NCI-H2196 (cell line): Measurements from ENCODE around the gene LCP2.

Experiments
- DNase-seq: peaks from one replicate; lab custom pipeline; 2025; ENCODE audit not compliant: unreplicated experiment; lab: John Stamatoyannopoulos, UW

The LCP2 gene

DNA sequence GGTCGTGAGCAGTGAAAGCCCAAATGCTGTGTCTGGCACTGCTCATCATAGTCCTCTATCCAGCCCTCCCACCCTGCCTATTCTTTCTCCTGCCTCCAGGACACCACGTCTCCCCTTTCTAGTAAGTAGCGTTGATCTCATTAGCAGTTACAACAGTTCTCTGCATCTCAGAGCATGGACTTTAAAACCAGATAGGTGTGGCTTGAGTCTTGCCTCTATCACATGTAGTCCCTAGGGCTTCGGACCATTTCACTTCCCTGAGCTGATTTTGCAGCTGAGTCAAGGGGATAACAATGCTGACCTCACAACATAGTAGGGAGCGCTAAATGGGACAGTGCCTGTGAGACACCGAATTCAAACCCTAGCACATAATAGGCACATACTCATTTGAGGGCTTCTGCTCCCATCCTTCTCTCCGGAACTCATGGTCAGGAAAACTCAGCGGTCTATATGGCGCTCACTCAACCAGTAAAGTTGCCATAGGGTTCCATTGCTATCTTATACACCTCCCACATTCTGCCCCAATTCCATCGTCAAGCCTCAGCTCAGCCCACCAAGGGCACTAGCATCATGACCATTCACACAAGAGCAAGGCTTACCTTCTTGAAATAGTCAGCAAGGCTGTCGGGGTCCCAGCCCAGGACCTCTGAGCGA is 515 bp downstream of the LCP2 start:
- DNase-seq, result no peak

DNA sequence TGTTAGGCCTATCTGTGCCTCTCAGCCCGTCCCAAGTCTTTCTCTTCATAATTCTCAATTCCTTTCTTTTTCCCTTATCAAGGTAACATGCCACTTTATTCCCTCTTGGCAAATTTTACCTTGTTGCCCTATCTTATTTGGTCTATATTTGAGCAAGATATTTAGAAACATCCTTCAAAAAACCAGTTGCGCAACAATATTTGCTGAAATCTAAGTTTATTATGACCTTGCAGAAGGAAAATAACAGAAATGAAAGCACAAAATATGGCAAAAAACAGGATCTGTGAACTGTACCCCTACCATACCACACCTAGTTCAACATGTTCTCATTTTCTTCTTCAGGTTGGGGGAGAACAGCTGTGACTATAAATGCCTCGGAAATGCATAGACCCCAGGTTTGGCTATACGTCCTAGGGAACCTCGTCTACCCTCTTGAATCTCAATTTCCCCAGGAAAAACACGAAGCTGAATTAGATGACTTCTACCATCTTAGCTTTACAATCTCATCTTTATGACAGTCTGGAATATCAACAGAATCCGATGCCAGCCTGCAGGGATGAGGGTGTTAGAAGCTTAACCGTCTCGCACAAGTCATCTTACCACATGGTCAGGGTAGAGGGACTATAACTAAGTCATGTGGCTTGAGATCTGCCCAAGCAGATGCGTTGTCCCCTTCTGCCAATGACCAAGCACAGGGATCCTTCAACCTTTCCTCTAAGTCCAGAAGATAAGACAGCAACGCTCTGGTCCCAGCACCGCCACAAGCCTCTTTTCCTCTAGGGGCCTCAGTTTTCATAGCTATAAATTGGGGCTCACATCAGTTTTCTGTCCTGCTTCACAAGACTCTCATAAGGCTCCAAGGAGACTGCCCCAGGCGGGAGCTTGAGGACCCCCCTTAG is 1.3 kb downstream of the LCP2 start:
- DNase-seq, result no peak

DNA sequence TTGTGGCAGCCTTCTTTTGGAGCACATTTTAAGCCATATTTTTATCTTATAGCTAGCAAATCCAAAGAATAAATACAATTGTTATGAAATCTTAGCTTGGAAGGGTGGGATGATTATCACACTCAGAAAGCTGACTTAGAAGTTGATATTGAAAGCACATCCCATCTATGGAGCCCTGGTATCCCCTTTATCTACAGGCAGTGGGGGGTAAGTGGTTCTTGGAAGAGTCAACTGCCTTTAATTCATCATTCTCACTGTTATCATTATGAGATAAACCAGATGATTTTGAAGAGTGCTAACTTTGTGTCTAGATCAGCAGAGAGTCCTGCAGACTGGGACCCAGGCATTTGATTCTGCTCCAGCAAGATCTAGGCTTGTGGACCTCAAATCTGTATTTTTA is 3.0 kb downstream of the LCP2 start:
- no peak for DNase-seq

DNA sequence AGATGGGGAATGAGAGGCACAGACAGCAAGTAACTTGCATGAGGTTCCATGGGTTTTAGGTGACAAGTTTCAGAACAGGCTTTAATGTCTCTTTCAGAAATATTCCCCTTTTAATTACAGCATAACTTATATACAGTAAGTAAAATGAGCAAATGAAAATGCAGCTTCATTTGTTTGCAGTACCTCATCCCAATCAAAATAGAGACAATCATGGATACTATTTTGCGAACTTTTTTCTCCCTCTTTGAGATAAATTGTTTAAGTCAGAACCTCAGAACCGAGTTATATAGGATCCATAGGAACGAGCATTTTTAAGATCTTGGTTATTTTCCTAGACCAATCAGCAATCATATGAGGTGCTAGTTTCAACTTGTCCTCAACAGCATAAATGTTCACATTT is 3.5 kb downstream of the LCP2 start:
- DNase-seq, result no peak

DNA sequence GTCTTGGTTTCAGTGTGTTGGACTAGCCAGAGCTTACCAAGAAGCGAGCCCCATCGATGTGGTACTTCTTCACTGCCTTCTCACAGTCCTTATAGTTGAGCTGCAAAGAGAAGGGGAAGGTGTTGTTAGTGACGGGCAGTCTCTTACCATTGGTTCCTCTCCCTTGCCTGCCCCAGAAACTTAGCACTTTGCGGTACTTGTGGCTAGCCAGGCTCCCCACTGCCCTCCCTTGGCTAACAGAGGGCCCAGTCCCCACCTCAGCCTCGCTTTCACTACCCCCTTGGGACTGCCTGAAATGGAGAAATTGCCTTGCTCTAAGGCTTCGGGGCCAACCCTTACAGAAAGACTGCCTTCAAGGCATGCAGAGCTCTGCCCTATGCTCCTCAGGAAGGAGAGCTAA is 4.3 kb downstream of the LCP2 start:
- DNase-seq, result no peak

DNA sequence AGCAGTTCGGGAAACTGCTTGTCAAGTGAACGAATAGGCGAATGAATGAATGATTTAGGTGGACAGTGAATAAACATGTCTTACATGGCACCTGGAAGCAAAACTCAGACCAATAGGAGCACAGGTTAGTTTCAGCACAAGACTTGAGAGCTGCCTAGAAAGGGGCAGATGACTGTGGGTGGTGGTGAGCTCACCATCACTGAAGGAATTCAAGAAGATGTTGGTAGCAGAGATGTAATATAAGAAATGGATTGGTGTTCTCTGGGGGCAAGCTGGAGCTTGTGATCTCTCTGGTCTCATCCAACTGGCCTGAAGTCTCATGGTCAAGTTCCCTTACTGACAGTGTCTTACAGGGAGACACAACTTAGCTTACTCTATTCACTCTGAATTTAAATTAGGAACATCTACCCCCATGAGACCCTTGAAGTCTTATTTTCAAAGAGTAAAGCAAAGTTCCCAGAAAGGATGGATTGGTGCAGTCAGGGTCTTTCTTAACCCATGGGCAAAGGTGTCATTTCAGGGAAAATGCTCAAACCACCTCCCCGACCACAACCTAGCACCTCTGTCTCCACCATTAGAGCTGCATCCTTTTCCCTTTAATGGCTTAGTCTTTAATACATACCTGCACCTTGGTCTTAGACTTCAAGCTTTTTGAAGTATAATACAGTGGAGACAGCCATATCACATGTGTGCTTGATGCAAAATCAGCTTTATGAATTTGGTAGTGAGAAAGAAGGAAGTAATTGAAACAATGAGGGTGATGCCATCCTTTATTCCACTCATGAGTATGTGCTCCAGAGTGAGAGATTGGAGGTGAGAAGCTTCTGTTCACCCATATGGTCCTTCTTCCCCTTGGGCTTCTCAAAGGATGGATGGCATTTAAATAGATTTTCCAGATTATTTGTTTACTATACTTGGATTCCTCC is 5.1 kb downstream of the LCP2 start:
- no peak for DNase-seq

DNA sequence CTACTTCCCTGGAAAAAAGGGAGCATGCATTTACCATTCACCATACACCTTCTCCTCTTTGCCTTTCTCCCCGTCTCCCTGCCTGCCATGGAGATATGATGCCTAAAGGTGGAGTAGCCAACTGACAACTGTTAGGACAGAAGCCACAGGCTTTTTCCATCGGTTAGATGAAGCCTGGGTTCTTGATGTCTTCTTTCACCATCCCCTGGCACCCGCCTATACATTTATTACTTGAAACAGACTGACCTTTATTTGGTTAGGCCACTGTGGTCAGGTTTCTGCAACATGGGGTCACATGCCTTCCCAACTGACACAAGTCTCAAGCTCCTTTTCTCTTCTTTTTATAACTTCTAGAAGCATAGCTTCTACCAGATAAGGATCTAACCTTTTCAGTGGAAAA is 7.1 kb downstream of the LCP2 start:
- DNase-seq, result no peak

DNA sequence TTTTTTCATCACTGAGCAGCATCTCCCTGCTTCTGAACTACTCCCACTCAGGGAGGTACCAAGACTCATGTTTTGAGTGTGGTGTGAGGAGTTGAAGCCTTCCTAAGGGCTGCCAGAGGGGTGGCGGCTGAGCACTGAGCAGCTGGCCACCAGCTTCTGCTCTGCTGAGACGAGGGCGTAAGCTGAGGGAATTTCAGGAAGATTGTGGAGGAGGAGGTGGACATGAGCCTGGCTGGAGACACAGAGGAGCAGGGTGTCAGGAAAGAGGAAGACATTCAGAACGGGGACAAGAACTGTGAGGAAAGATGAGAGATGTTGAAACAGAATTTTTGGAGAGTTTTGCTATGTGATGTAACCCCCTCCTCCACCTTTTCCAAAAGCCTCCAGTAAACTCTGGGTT is 7.8 kb downstream of the LCP2 start:
- no peak for DNase-seq

DNA sequence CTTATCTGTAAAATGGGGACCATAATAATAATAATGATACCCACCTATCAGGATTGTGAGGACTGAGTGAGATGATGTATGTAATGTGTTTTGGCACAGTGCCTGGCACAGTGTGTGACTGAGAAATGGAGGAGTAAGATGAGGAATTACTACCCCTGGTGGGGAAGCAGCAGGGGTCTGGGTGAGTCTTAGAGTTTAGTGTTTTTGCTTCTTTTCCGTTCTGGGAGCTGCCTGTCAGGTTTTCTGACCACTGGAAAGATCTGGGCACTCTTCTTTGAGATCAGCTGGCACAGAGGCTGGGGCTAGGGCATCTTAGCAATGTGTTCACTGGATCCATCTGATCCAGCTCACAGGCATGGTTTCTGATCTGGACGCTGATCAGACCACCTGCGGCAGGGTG is 8.5 kb downstream of the LCP2 start:
- no peak for DNase-seq

DNA sequence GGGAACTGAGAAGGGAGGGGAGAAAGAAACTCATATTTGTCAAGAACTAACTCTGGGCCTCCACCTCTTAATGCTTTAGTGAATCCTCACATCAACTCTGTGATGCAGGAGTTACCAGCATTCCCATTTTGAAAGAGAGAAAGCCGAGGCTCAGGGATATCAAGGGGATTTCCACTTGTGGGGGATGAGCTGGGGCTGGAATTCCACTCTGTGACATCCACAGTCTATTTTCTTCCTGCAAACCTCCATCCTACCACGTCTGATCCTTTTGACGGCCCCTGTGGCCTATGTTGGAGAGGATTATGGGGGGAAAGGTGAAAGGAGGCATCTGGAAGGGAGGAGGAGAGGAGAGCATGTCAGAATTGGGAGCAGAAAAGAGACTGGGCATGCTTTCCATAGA is 9.0 kb downstream of the LCP2 start:
- no peak for DNase-seq

DNA sequence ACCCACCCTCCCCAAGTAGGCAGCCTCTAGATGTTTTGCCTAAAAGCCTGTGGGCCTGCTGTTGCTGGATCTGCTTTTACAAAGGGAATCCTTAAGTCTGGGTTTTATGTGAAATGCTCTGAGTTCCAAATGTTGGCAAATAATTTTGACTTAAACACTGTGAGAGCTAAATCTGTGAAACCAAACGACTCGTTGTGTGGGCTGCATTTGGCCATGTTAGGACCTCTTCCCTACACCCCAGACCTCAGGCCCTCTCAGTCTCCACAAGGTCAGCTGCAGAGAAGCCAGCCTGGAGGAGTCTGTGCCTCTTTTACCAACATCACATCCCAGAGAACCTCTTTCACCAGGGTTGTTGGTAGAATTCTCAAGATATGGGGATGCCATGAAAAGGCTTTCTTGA is 9.4 kb downstream of the LCP2 start:
- DNase-seq, result no peak

DNA sequence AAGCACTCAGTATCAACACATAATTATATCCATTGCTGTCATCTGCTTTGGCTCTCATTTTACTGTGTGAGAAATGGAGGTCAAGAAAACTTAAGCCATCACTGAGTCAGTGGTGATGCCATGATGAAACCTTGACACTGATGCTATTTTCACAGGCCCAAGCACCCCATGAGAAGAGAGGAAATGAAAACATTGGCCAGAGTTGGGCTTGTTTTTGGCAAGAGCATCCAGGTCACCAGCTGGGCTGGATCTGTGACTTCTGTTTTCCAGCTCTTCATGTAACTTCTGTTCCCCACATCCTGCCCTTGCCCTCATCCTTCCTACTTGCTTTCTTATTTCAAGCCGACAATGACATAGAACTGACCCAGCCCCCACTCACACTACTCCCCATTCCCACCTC is 10.0 kb downstream of the LCP2 start:
- DNase-seq, result no peak

DNA sequence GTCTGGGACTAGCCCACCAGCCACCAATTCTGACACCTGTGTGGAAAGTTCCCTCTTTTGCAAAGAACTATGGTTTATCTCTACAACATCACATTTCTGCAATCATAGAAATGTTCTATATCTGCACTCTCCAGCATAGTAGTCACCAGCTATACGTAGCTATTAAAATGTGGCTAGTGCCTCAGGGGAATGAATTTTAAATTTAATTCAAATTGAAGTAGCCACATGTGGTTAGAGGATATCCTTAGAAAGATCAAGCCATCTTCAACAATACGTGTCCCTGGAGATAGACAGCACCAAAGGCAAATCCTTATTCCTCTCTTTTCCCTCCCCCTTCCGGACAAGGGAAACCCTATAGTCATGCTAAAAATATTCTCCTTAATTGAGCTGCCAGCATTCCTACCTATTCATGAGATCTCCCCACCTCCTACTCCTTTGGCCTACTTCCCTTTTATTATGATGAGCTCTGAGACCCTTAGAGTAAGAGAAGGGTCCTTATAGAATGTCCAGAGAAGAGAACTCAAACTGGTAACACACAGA is 11.1 kb downstream of the LCP2 start:
- no peak for DNase-seq

DNA sequence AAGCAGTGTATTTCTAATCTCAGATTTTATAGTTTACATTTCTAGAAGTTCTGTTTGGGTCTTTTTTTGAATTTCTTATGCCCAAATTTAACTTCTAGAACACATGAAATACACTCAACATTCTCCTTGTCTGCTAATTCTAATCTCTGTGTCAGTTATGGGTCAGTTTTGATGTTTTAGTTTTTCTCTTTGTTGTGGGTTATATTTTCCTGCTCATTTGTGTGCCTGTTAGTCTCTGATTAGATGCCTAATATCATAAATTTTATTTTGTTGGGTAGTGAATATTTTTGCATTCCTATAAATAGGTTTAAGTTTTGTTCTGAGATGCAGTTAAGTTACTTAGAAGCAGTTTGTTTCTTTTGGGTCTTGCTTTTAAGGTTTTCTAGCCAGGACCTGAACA is 12.4 kb downstream of the LCP2 start:
- DNase-seq, result no peak

DNA sequence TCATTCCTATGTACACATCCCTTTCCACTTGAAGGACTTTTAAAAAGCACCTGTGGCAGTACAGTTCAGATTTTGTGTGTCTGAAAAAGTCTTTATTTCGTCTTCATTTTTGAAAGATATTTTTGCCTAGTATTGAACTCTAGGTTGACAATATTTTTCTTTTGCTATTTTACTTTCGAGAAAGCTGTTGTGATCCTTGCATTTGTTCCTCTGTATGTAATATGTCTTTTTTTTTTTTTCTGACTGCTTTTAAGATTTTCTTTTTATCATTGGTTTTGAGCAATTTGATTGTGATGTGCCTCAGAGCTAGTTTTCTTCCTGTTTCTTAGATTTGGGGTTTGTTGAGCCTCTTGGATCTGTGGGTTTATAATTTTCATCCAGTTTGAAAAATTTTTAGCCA is 13.3 kb downstream of the LCP2 start:
- DNase-seq, result no peak

DNA sequence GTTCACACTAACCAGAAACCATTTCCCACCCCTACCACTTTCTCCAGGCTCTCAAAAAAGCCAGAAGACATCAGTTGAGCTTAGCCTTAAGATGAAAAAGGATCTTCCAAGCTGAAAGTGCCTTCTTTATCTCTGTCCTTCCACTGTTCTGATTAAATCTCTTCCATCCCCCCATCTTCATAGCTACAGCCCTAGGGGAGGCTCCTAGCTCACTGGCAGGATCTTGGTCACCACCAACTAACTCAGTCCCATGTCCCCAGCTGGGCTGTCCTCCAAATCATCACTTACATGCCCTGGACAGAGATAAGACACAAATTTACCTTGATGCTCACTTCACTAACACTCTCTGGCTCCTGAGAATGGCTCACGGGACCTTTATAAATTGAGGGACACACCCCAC is 14.3 kb downstream of the LCP2 start:
- no peak for DNase-seq

DNA sequence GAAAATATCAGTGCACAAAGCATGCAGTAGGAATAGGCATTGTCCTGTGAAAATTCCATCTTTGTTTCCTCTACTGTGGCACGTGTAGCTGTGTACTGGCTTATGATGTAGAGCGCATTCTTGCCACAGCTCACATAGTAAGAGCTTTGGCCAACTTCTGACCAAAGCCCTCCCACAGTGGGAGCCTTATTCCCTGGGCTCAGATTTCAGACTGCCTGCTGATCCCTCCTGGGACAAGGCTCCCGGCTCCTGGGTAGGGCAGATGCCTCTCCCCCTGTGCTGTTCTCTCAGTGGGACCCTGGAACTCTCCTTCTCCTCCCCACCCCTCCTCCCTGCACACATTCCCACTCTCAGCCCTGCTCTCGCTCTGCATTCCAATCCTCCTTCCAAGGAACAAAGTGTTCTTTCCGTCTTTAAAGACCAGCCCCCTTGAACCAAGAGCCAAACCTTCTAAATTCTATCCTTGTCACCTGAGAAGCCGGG is 17.5 kb downstream of the LCP2 start:
- no peak for DNase-seq

DNA sequence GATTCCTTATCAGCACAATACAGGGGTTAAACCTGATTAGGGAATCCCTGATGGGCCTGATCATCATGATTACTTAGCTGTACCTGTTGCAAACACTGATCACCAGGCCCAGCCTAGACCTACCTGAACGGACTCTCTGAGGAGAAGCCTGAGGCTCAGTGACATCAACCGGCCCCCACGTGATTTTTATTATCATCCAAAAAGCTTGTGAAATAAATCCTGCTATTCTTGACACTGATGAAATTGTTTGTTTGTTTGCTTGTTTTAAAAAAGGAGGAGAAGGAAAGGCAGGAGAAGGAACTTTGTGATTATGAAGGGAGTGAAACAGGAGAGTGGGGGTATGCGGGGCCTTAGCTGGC is 18.1 kb downstream of the LCP2 start:
- DNase-seq, result no peak

DNA sequence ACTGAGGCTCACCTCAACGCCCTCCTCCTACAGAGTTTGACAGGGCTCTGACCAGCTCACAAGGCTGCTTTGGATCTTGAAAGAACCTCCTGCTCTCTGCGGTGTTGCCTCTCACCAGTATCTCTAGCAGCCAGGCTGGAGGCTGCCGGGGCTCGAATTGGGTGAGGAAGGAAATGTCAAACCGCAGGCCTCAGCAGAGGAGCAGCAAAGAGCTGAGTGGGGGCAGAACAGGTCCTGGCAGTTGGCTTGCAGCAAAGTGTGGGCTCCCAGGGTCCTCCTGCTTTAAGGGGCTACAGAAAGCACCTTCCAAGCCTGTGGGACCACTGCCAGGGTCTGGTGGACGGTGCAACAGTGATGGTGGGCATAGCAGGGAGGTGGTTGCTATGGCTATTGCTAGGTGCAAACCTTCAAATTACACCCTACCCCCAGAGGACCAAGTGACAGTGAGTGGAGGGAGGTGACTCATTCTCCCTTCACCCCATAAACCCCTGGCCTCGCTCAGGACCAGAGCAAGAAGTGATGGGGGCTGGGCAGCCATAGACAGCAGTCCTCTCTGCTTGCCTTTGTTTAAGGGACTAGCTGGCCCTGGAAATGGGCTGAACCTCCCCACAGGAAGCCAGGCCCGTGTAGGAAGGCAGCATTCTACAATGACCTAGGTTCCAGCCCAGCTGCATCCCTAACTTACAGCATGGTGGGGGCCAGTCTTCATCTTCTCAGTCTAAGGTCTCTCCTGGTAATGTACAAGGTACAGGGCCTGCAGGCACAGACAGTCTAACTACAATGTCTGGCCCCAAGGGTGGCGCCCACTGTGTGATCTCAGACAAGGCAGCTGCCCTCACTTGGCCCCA is 18.7 kb downstream of the LCP2 start:
- DNase-seq, result no peak

DNA sequence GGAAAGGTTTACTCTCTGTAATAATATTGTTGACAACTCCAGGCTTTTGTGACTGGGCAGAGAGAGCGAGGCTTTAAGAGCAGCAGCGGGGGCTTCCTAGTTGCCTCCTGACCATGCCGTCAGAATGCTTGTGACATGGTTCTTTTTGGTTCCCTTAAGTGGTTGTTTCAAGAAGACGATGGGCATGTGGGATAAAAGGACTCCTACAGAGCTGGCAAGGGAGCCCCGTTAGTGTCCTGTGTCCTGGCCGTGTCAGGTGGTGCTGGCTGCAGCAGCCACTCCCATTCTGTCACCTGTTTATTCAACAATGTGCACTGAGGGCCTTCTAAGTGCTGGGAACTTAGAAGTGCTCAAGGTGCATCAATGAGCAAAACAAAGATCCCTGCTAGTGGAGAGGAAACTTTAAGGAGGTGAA is 19.7 kb downstream of the LCP2 start:
- DNase-seq, result no peak
